Activated naive CD4-positive, alpha-beta T cell treated with anti-CD3 and anti-CD28 coated beads, Interleukin-2, amount 10 ng/mL, durations not matched to agents 5 hours and 36 hours (primary cell): Measurements from ENCODE around the gene PRAC2. TPM values are rescaled to one million over a fixed set of nuclear protein-coding genes. Genes with fewer than 3 reads are reported as not detected.

ENCODE experiments used
- microRNA-seq: library from miRNA; unstranded; fragments of <30 nt; microRNA quantifications from one replicate; pipeline ENCODE4 v1.2.0, GENCODE V29; 2022; ENCODE audit warnings: borderline microRNAs expressed, borderline replicate concordance
- total RNA-seq, 2 experiments: library from RNA; stranded (reverse); gene quantifications; one replicate each; pipeline ENCODE4 v1.2.3, GENCODE V29; 2021

PRAC2 gene
- not detected for total RNA-seq

GRCh38 chr17:48722915-48723422 is at the start of gene PRAC2:
TSS of gene PRAC2 (plus strand) at chr17:48723185. CDS start at chr17:48724411, 1,226 bp downstream.

DNA sequence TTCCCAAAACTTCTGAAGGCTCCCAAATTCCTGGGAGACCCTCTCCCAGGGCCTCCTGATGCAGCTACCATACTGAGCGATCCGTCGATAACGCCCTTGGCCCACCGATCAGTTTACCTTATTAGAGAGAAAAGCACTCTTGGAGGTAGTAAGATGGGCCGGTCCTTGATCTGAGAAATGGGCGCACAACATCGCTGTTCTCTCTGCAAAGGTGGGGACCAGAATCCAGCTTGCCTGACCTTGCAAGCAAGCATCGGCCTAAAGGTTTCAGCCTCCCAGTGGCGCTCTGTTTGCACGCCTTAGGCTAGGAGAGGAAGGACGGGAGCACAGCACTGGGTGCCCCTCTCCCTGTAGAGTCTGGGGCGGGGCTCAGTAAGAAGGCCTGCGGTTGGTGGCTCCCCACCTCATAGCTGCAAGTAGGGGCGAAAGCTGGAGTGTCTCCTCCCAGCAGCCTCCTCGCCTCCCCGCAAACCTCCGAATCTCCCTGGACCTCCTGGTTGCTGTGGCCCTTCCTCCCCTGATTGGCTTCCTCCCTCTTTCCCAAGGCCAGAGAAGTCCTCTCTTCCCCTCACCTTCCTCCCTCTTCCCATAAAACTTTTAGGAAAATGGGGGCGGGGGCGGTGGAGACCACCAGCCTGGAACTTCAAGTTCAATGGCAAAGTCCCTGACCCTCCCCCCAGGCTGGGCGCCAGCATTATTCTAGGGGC is 631 bp upstream of the PRAC2 start, which contains the start of gene PRAC1:
TSS of gene PRAC1 (minus strand) at position 318 of the 707 bp plus-strand sequence. CDS start at position 192, 126 bp downstream.

DNA sequence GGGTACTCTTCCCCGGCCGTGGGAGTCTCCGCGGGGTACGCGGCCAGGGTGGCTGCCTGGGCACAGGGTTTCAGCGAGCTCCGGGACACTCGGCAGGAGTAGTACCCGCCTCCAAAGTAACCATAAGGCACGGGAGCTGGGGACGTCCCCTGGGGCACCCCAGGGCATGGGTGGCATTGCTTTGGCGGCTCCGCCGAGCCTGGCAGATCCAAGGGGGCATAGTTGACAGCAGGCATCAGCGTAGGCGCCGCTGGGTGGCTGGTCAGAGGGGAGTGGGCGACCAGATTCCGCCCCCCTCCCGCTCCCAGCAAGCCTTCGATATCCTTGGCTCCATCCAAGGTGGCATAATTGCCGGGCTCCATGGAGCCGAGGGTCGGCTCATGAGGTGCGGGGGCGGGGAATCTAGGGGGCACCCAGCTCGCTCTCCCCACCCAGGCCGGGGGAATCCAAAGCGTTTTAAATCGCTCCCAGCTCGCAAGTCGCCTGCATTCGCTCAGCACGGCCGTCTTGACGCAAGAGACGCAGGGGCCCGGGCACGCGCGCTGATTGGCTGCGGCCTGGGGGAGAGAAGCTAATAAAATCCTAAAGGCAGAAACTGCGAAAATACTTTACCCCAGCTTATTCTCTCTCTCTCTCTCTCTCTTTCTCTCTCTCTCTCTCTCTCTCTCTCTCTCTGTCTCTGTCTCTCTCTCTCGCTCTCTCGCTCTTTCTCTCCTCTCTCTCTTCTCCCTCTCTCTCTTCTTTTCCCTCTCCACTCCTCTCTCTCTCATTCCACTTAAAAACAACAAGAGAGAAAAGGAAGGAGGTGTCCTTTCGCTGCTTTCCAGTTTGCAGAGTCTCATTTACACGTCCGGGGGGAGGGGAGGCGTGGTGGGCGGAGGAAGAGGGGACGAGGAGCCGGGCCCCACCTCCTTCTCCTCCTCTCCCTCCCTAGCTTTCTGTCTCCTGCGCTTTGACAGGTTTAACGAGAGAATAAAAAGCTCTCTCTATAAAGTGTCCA is 5.5 kb downstream of the PRAC2 start, which contains the start of gene HOXB13:
TSS of gene HOXB13 (minus strand) at position 519 of the 1,000 bp plus-strand sequence. CDS start at position 362, 157 bp downstream.

Small RNA genes lying within 50 kb of the gene (microRNA-seq; reads per million reads assigned to microRNA genes)
- gene MIR3185: not detected

Other genes with a start within 250 kb of the PRAC2 start
- gene HOXB1, start 192.2 kb upstream of the PRAC2 start, total RNA-seq: not detected
- 10 to 100 TPM; 21.5 to 22.2 TPM for gene HOXB2, start 178.1 kb upstream of the PRAC2 start, total RNA-seq
- gene HOXB4, start 144.8 kb upstream of the PRAC2 start, total RNA-seq: 1 to 10 TPM; 4.7 to 5.2 TPM
- 1 to 10 TPM; 9.2 to 9.7 TPM for gene HOXB3, start 132.9 kb upstream of the PRAC2 start, total RNA-seq
- not detected for gene HOXB5, start 129.4 kb upstream of the PRAC2 start, total RNA-seq
- gene HOXB6, start 118.2 kb upstream of the PRAC2 start, total RNA-seq: not detected
- gene HOXB7, start 112.2 kb upstream of the PRAC2 start, total RNA-seq: under 1 TPM; 0.48 to 0.58 TPM
- gene HOXB8, start 107.9 kb upstream of the PRAC2 start, total RNA-seq: not detected
- gene HOXB9, start 96.8 kb upstream of the PRAC2 start, total RNA-seq: under 1 TPM in 1 of 2 experiments, not detected in 1; 0.10 TPM
- not detected for gene PRAC1, start 667 bp upstream of the PRAC2 start, total RNA-seq
- not detected for gene HOXB13, start 5.6 kb downstream of the PRAC2 start, total RNA-seq
- not detected for gene TTLL6, start 94.0 kb downstream of the PRAC2 start, total RNA-seq
- 100 to 1,000 TPM; 174 to 179 TPM for gene CALCOCO2, start 107.8 kb downstream of the PRAC2 start, total RNA-seq
- gene ATP5MC1, start 169.6 kb downstream of the PRAC2 start, total RNA-seq: 10 to 100 TPM; 52.7 to 59.6 TPM
- gene UBE2Z, start 185.2 kb downstream of the PRAC2 start, total RNA-seq: 10 to 100 TPM; 65.3 to 67.0 TPM
- 10 to 100 TPM; 88.7 to 92.9 TPM for gene SNF8, start 221.7 kb downstream of the PRAC2 start, total RNA-seq
- gene GIP, start 245.4 kb downstream of the PRAC2 start, total RNA-seq: not detected